Neural cell (in vitro differentiated cells): ENCODE data around the gene THUMPD1. TPM values are rescaled to one million over a fixed set of nuclear protein-coding genes. Genes with fewer than 3 reads are reported as not detected.
"Not testable (repeated sequence)": the region's sequence is repeated elsewhere in the genome, so short reads cannot be mapped to it uniquely, and the experiment has no call there.

Experiments used
- H2AFZ ChIP-seq: fragments of 200-600, 300-800 bp; sonication (generic), shearing (Covaris generic); 2 replicates; pipeline ENCODE4 v1.6.0; 2014; ENCODE audit warnings: low read depth, mild to moderate bottlenecking, antibody characterized with exemption, low read length, moderate library complexity
- H3F3A ChIP-seq: fragments of 200-600 bp; shearing (Covaris generic); 2 replicates; pipeline ENCODE4 v1.6.1; 2016; ENCODE audit warnings: mild to moderate bottlenecking, moderate library complexity, mixed read lengths, antibody characterized with exemption, low read length; ENCODE audit not compliant: insufficient read depth, poor library complexity, severe bottlenecking
- H3K27ac ChIP-seq: fragments of 200-600, 300-800 bp; sonication (generic), shearing (Covaris generic); 2 replicates; pipeline ENCODE4 v1.5.1; 2014; ENCODE audit warnings: mild to moderate bottlenecking, low read length, moderate library complexity
- H3K27me3 ChIP-seq: fragments of 300-800, 200-600 bp; sonication (generic), shearing (Covaris generic); 2 replicates; pipeline ENCODE4 v1.6.0; 2014; ENCODE audit warnings: mild to moderate bottlenecking, low read depth, low read length, moderate library complexity; ENCODE audit not compliant: insufficient read depth
- H3K36me3 ChIP-seq: fragments of 300-800, 200-600 bp; sonication (generic), shearing (Covaris generic); 2 replicates; pipeline ENCODE4 v1.5.1; 2014; ENCODE audit warnings: mild to moderate bottlenecking, antibody characterized with exemption, low read length, moderate library complexity; ENCODE audit not compliant: insufficient read depth
- H3K4me2 ChIP-seq: fragments of 300-800, 200-600 bp; sonication (generic), shearing (Covaris generic); 2 replicates; pipeline ENCODE4 v1.6.0; 2014; ENCODE audit warnings: mild to moderate bottlenecking, low read length
- H3K4me3 ChIP-seq: fragments of 300-800, 200-600 bp; sonication (generic), shearing (Covaris generic); 2 replicates; pipeline ENCODE4 v1.5.1; 2014; ENCODE audit warnings: mild to moderate bottlenecking, low read length, moderate library complexity
- H3K79me2 ChIP-seq: fragments of 200-600 bp; shearing (Covaris generic); replicated peaks from 2 replicates; pipeline ENCODE4 v1.6.0; 2014; ENCODE audit warnings: mild to moderate bottlenecking, low read length, moderate library complexity; ENCODE audit not compliant: insufficient read depth
- H3K9ac ChIP-seq: fragments of 300-800, 200-600 bp; sonication (generic), shearing (Covaris generic); 2 replicates; pipeline ENCODE4 v1.6.1; 2016; ENCODE audit warnings: mild to moderate bottlenecking, low read length, mixed read lengths
- H3K9me2 ChIP-seq: fragments of 200-600 bp; shearing (Covaris generic); 2 replicates; pipeline ENCODE4 v1.6.1; 2016; ENCODE audit warnings: mild to moderate bottlenecking, low read length, mixed read lengths; ENCODE audit not compliant: insufficient read depth
- H3K9me3 ChIP-seq: fragments of 200-600, 300-800 bp; sonication (generic), shearing (Covaris generic); 2 replicates; pipeline ENCODE4 v1.6.1; 2016; ENCODE audit warnings: mild to moderate bottlenecking, mixed run types, low read length, moderate library complexity, mixed read lengths
- H4K20me1 ChIP-seq: fragments of 200-600 bp; shearing (Covaris generic); 2 replicates; pipeline ENCODE4 v1.6.1; 2016; ENCODE audit warnings: mild to moderate bottlenecking, mixed run types; ENCODE audit not compliant: insufficient read depth
- EP300 ChIP-seq: fragments of 450-650 bp; conservative IDR thresholded peaks from 2 replicates; pipeline ENCODE4 v1.6.1; 2014; ENCODE audit warnings: antibody characterized with exemption, mild to moderate bottlenecking, moderate library complexity; ENCODE audit not compliant: poor library complexity, severe bottlenecking
- EZH2 ChIP-seq: fragments of 200-600, 300-800 bp; shearing (Covaris generic), sonication (generic); IDR thresholded peaks from 2 replicates; pipeline ENCODE4 v1.6.1; 2014; ENCODE audit warnings: antibody characterized with exemption, low read length, borderline replicate concordance, mild to moderate bottlenecking; ENCODE audit not compliant: insufficient read depth, poor library complexity, severe bottlenecking
- MXI1 ChIP-seq: fragments of 450-650 bp; conservative IDR thresholded peaks from 2 replicates; pipeline ENCODE4 v1.6.1; 2014; ENCODE audit warnings: antibody characterized with exemption, mild to moderate bottlenecking; ENCODE audit not compliant: poor library complexity, severe bottlenecking
- POLR2AphosphoS5 ChIP-seq: IDR thresholded peaks from 2 replicates; pipeline ENCODE4 v1.6.1; 2012
- RAD21 ChIP-seq: fragments of 450-650 bp; conservative IDR thresholded peaks from 2 replicates; pipeline ENCODE4 v1.6.1; 2014; ENCODE audit warnings: antibody characterized with exemption, mild to moderate bottlenecking, moderate library complexity
- REST ChIP-seq: IDR thresholded peaks from 2 replicates; pipeline ENCODE4 v1.6.1; 2012; ENCODE audit warnings: borderline replicate concordance
- SMC3 ChIP-seq: fragments of 450-650 bp; conservative IDR thresholded peaks from 2 replicates; pipeline ENCODE4 v1.6.1; 2014; ENCODE audit warnings: antibody characterized with exemption, mild to moderate bottlenecking, moderate library complexity; ENCODE audit not compliant: poor library complexity
- TAF1 ChIP-seq: IDR thresholded peaks from 2 replicates; pipeline ENCODE4 v1.6.1; 2012; ENCODE audit warnings: low read depth
- polyA plus RNA-seq: library from polyadenylated mRNA; depleted of rRNA; stranded (reverse); fragments of >200 nt; gene quantifications from 2 replicates; pipeline ENCODE4 v1.2.3, GENCODE V29; 2014
- TF ChIP-seq, protein P1 (sequence below): fragments of 450-650 bp; IDR thresholded peaks from 2 replicates; pipeline ENCODE4 v1.5.1; 2014; ENCODE audit warnings: antibody characterized with exemption, mild to moderate bottlenecking, moderate library complexity; ENCODE audit not compliant: poor library complexity, severe bottlenecking

Gene THUMPD1
- polyA plus RNA-seq, 1 donor from 2014 or later = 57.1 TPM

- H3K4me3 ChIP-seq = no peak overlapping the region
- no peaks in the 10 kb centered on the region for H3K27me3 ChIP-seq
- TF ChIP-seq POLR2AphosphoS5 = no peak
- TF ChIP-seq SMC3 = no peak
- no peak for TF ChIP-seq REST
- TF ChIP-seq MXI1 = no peak
- TF ChIP-seq, protein P1, sequence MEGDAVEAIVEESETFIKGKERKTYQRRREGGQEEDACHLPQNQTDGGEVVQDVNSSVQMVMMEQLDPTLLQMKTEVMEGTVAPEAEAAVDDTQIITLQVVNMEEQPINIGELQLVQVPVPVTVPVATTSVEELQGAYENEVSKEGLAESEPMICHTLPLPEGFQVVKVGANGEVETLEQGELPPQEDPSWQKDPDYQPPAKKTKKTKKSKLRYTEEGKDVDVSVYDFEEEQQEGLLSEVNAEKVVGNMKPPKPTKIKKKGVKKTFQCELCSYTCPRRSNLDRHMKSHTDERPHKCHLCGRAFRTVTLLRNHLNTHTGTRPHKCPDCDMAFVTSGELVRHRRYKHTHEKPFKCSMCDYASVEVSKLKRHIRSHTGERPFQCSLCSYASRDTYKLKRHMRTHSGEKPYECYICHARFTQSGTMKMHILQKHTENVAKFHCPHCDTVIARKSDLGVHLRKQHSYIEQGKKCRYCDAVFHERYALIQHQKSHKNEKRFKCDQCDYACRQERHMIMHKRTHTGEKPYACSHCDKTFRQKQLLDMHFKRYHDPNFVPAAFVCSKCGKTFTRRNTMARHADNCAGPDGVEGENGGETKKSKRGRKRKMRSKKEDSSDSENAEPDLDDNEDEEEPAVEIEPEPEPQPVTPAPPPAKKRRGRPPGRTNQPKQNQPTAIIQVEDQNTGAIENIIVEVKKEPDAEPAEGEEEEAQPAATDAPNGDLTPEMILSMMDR = no peak
- TF ChIP-seq EZH2 = no peak
- no peak for TF ChIP-seq TAF1
- TF ChIP-seq EP300 = no peak
- H4K20me1 ChIP-seq = no peaks in the 10 kb centered on the region
- H3F3A ChIP-seq = no peaks in the 10 kb centered on the region
- H3K9me3 ChIP-seq = no peaks in the 10 kb centered on the region
- H3K27ac ChIP-seq = no peak overlapping the region
- H3K4me2 ChIP-seq = no peak overlapping the region
- no peaks in the 10 kb centered on the region for H3K79me2 ChIP-seq
- H3K36me3 ChIP-seq = no peaks in the 10 kb centered on the region
- no peaks in the 10 kb centered on the region for H3K9me2 ChIP-seq
- H3K9ac ChIP-seq = no peak overlapping the region
- H2AFZ ChIP-seq = no peak overlapping the region
Observed at GRCh38 chr16:20761175-20761574, 19.6 kb upstream of the THUMPD1 start.

DNA sequence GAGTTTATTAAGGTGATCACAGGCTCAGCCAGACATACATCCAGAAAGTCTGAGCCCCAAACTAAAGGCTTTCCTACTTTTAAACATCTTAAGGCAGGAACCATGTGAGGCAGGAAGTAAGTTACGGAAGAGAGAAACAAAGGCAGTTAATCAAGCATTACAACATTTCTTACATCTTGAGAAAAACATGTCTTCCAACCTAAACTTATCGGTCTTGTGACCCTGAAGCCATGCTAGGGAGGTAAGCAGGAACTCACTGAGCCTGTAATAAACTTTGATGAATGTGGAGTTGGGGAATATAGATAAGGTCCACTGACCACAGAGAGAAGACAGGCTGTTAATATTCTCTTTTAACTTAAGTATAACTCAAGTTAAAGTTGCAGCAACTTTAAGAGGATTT is 18.7 kb upstream of the THUMPD1 start:
- no peaks in the 10 kb centered on the region for H3K27me3 ChIP-seq
- no peaks in the 10 kb centered on the region for H3K79me2 ChIP-seq
- H3K9ac ChIP-seq = no peak overlapping the region
- no peaks in the 10 kb centered on the region for H3F3A ChIP-seq
- no peaks in the 10 kb centered on the region for H3K9me2 ChIP-seq
- H3K36me3 ChIP-seq = no peaks in the 10 kb centered on the region
- H3K4me2 ChIP-seq = no peak overlapping the region
- H2AFZ ChIP-seq = no peak overlapping the region
- TF ChIP-seq RAD21 = no peak
- no peak for TF ChIP-seq TAF1
- TF ChIP-seq REST = no peak
- no peak for TF ChIP-seq EP300
- TF ChIP-seq MXI1 = no peak
- TF ChIP-seq EZH2 = no peak
- H4K20me1 ChIP-seq = no peaks in the 10 kb centered on the region
- H3K27ac ChIP-seq = no peak overlapping the region
- no peaks in the 10 kb centered on the region for H3K9me3 ChIP-seq
- no peak overlapping the region for H3K4me3 ChIP-seq

DNA sequence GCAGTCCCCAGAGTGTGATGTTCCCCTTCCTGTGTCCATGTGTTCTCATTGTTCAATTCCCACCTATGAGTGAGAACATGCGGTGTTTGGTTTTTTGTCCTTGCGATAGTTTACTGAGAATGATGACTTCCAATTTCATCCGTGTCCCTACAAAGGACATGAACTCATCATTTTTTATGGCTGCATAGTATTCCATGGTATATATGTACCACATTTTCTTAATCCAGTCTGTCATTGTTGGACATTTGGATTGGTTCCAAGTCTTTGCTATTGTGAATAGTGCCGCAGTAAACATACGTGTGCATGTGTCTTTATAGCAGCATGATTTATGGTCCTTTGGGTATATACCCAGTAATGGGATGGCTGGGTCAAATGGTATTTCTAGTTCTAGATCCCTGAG is 14.2 kb upstream of the THUMPD1 start:
- not testable (repeated sequence) for H3K79me2 ChIP-seq, H3K9ac ChIP-seq, H3K4me3 ChIP-seq, H2AFZ ChIP-seq, H3K9me3 ChIP-seq, H3K27me3 ChIP-seq, H3F3A ChIP-seq, H4K20me1 ChIP-seq, H3K27ac ChIP-seq, H3K9me2 ChIP-seq, H3K4me2 ChIP-seq, H3K36me3 ChIP-seq
